ENCODE data around the gene KRT12.
"Not testable (repeated sequence)": the region's sequence is repeated elsewhere in the genome, so short reads cannot be mapped to it uniquely, and the experiment has no call there.

The KRT12 gene

DNA sequence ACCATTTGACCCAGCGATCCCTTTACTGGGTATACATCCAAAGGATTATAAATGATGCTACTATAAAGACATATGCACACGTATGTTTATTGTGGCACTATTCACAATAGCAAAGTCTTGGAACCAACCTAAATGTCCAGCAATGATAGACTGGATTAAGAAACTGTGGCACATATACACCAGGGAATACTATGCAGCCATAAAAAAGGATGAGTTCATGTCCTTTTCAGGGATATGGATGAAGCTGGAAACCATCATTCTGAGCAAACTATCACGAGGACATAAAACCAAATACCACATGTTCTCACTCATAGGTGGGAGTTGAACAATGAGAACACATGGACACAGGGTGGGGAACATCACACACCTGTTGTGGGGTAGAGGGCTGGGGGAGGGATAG lies 52.4 kb downstream of the KRT12 start:
- not testable (repeated sequence) for DNase-seq (ENCODE audit: low read depth in 2 of 2)

DNA sequence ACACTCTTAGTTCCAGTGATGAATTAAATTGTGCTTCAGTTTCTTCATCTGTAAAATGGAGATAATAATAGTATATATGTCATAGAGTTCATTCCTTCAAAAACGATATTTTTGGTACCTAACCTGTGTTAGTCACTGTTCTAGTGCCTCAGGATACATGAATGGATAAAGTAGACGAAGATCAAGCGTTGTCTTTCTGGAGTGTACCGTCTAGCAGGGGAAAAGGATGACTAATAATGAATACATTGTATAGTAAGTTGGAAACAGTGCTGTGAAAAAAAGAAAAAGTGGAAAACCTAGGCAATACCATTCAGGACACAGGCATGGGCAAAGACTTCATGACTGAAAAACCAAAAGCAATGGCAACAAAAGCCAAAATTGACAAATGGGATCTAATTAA lies 53.2 kb downstream of the KRT12 start:
- no peak for DNase-seq (ENCODE audit: low read depth in 2 of 2)

DNA sequence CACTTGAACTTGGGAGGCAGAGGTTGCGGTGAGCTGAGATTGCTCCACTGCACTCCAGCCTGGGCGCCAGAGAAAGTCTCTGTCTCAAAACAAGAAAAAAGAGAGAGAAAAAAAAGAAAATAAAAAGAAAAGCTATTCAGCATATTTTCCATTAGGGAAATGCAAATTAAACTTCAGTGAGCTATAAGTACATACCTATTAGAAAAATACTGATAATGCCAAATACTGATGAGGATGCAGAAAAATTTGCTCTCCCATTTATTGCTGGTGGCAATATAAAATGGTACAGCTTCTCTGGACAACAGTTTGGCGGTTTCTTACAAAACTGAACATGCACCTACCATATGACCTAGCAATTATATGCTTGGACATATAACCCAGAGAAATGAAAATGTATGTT lies 54.4 kb downstream of the KRT12 start:
- DNase-seq (ENCODE audit: low read depth in 2 of 2), result no peak
